ENCODE results near the gene PPFIA2. TPM values are rescaled to one million over a fixed set of nuclear protein-coding genes. Genes with fewer than 3 reads are reported as not detected.

Gene PPFIA2
- total and polyA plus RNA-seq, 8 donors: 0.15 to 9.9 (median 2.2) TPM

GRCh38 chr12:81617915-81618314 is 141.2 kb downstream of the PPFIA2 start:
- intact Hi-C loops (cut with DNase I; ENCODE audit: low total_unique reads): no loop called here
- no peak overlapping the region for H3K4me3 ChIP-seq
- no peaks in the 10 kb centered on the region for H3K9me3 ChIP-seq
- 18 to 42% (median 40%) methylated on average over 2 of the region's 2 CpGs for WGBS, 5 donors
- peak in 1 of 2 donors; percentile 7 for DNase-seq
- no peaks in the 10 kb centered on the region for H3K4me1 ChIP-seq
- no peaks in the 10 kb centered on the region for H3K36me3 ChIP-seq
- H3K27me3 ChIP-seq: no peaks in the 10 kb centered on the region
- no peak overlapping the region for H3K27ac ChIP-seq
- no peak for TF ChIP-seq EP300 (IDR thresholded peaks at IDR 0.05)
- no peak for TF ChIP-seq POLR2AphosphoS5 (IDR thresholded peaks at IDR 0.05)

GRCh38 chr12:81615026-81615588 is 144.0 kb downstream of the PPFIA2 start:
- Histone ChIP-seq H3K4me1 (no peaks in the 10 kb centered on the region), H3K9me3 (no peaks in the 10 kb centered on the region), H3K27me3 (no peaks in the 10 kb centered on the region), H3K36me3 (no peaks in the 10 kb centered on the region), H3K4me3 (no peak overlapping the region), H3K27ac (no peak overlapping the region)
- no peak for DNase-seq
- intact Hi-C loops (cut with DNase I; ENCODE audit: low total_unique reads): no loop called here
- WGBS, 5 donors: 65 to 80% (median 78%) methylated on average over 3 of the region's 3 CpGs
- TF ChIP-seq CTCF (IDR thresholded peaks at IDR 0.05) (no peak), POLR2A (IDR thresholded peaks at IDR 0.05) (no peak), EP300 (IDR thresholded peaks at IDR 0.05) (no peak), POLR2AphosphoS5 (IDR thresholded peaks at IDR 0.05) (no peak)

- WGBS, 5 donors: 71 to 82% (median 80%) methylated on average over 10 to 18 of the region's 18 CpGs
Observed at GRCh38 chr12:81610955-81611889, 147.9 kb downstream of the PPFIA2 start.

GRCh38 chr12:81597928-81598604 is 161.1 kb downstream of the PPFIA2 start:
- Histone ChIP-seq H3K36me3 (no peaks in the 10 kb centered on the region), H3K9me3 (no peaks in the 10 kb centered on the region), H3K27me3 (no peaks in the 10 kb centered on the region), H3K4me1 (no peaks in the 10 kb centered on the region), H3K27ac (no peak overlapping the region), H3K4me3 (no peak overlapping the region)
- 48 to 60% (median 49%) methylated on average over 7 of the region's 7 CpGs for WGBS, 5 donors
- intact Hi-C loops (cut with DNase I; ENCODE audit: low total_unique reads): no loop called here
- DNase-seq: peak in 1 of 2 donors; percentile 26
- TF ChIP-seq POLR2AphosphoS5 (IDR thresholded peaks at IDR 0.05) (no peak), CTCF (IDR thresholded peaks at IDR 0.05) (no peak), POLR2A (IDR thresholded peaks at IDR 0.05) (no peak), EP300 (IDR thresholded peaks at IDR 0.05) (no peak)

More at GRCh38 chr12:81610955-81611889, 147.9 kb downstream of the PPFIA2 start:
- peak in 1 of 2 donors; percentile 5 for DNase-seq
- H3K4me1 ChIP-seq: no peaks in the 10 kb centered on the region
- H3K27ac ChIP-seq: no peak overlapping the region
- H3K27me3 ChIP-seq: no peaks in the 10 kb centered on the region
- no peaks in the 10 kb centered on the region for H3K36me3 ChIP-seq
- no peaks in the 10 kb centered on the region for H3K9me3 ChIP-seq
- H3K4me3 ChIP-seq: no peak overlapping the region
- no peak for TF ChIP-seq POLR2AphosphoS5 (IDR thresholded peaks at IDR 0.05)
- TF ChIP-seq CTCF (IDR thresholded peaks at IDR 0.05): no peak
- TF ChIP-seq POLR2A (IDR thresholded peaks at IDR 0.05): no peak
- TF ChIP-seq EP300 (IDR thresholded peaks at IDR 0.05): no peak
- intact Hi-C loops (cut with DNase I; ENCODE audit: low total_unique reads): no loop called here

All from stomach (tissue), 9 donors.